ENCODE data around the gene KLHL8. TPM values are rescaled to one million over a fixed set of nuclear protein-coding genes. Genes with fewer than 3 reads are reported as not detected.

Gene KLHL8
- total RNA-seq, 1 experiment from 2014 or later, result 15.4 TPM

DNA sequence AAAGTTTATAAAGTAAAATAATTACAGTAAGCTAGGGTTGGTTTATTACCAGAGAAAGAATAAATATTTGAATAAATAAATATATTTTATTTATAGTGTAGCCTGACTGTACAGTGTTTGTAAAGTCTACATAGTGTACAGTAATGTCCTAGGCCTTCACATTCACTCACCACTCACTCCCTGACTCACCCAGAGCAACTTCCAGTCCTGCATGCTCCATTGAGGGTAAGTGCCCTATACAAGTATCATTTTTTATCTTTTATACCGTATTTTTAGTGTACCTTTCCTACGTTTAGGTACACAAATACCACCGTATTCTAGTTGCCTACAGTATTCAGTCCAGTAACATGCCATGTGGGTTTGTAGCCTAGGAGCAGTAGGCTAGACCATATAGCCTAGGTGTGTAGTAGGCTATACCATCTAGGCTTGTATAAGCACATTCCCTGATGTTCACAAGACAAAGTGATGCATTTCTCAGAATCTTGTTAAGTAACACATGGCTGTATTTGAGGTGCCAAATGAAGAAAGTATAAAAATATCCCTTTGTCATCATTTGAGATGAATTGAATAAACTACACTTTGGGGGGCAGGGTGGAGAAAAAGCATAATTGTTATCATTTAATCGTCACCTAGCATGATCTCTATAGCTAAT is 14.7 kb upstream of the KLHL8 start:
- H3K36me3 ChIP-seq (ENCODE audit: insufficient read depth, low read length, poor library complexity, severe bottlenecking), result no peaks in the 10 kb centered on the region
- POLR2A ChIA-PET (ENCODE audit: low non-redundant PET), result no interaction called here
- CTCF ChIA-PET, result interaction anchor here (0.6 to 0.7 kb wide), 2 partner anchors 85 to 1976 kb away, joined by 3 to 12 read pairs; no protein-coding TSS in a partner anchor
- H3K4me3 ChIP-seq (ENCODE audit: low read depth, low read length, poor library complexity, severe bottlenecking), result peak overlapping the region; percentile 38
- H3K27me3 ChIP-seq (replicated peaks; ENCODE audit: insufficient read depth, low read depth, low read length, poor library complexity), result no peaks in the 10 kb centered on the region
- H3K9me3 ChIP-seq (ENCODE audit: low read depth, low read length, poor library complexity, severe bottlenecking), result no peaks in the 10 kb centered on the region
- no peak overlapping the region for H3K27ac ChIP-seq (ENCODE audit: low read depth, low read length, poor library complexity, severe bottlenecking)
- intact Hi-C loops (cut with micrococcal nuclease; ENCODE audit: unreplicated experiment), result loop anchor here (5.0 to 10.0 kb wide), 2 partner anchors 313 to 740 kb away; no protein-coding TSS in a partner anchor
- no peaks in the 10 kb centered on the region for H3K4me1 ChIP-seq (ENCODE audit: insufficient read depth, low read length, poor library complexity, severe bottlenecking)
- TF ChIP-seq EZH2 (IDR thresholded peaks at IDR 0.05; ENCODE audit: borderline replicate concordance, low read depth, low read length, poor library complexity, severe bottlenecking), result no peak
- TF ChIP-seq, protein P1, sequence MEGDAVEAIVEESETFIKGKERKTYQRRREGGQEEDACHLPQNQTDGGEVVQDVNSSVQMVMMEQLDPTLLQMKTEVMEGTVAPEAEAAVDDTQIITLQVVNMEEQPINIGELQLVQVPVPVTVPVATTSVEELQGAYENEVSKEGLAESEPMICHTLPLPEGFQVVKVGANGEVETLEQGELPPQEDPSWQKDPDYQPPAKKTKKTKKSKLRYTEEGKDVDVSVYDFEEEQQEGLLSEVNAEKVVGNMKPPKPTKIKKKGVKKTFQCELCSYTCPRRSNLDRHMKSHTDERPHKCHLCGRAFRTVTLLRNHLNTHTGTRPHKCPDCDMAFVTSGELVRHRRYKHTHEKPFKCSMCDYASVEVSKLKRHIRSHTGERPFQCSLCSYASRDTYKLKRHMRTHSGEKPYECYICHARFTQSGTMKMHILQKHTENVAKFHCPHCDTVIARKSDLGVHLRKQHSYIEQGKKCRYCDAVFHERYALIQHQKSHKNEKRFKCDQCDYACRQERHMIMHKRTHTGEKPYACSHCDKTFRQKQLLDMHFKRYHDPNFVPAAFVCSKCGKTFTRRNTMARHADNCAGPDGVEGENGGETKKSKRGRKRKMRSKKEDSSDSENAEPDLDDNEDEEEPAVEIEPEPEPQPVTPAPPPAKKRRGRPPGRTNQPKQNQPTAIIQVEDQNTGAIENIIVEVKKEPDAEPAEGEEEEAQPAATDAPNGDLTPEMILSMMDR (conservative IDR thresholded peaks at IDR 0.05; ENCODE audit: low read depth, low read length), result no peak
- BruUV-seq (replicated peaks), result no TSS peak
- DNase-seq (ENCODE audit: low spot score), result no peak

DNA sequence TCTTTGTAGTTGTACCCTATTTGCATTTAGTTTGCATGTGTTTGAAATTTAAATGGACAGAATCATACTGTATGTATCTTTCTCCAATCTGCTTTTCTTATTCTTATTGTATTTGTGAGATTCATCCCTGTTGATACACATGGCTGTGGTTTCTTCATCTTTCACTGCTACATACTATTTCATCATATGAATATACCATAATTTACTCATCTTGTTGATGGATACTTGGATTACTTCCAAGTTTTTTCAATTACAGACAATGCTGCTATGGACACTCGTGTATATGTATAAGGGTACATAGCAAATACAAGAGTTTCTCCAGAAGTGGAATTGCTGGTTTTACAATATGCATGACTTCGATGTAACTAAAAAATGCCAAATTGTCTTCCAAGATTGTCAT is 11.8 kb upstream of the KLHL8 start:
- Histone ChIP-seq H3K9me3 (ENCODE audit: low read depth, low read length, poor library complexity, severe bottlenecking) (no peaks in the 10 kb centered on the region), H3K4me3 (ENCODE audit: low read depth, low read length, poor library complexity, severe bottlenecking) (no peak overlapping the region), H3K4me1 (ENCODE audit: insufficient read depth, low read length, poor library complexity, severe bottlenecking) (no peaks in the 10 kb centered on the region), H3K27ac (ENCODE audit: low read depth, low read length, poor library complexity, severe bottlenecking) (no peak overlapping the region), H3K36me3 (ENCODE audit: insufficient read depth, low read length, poor library complexity, severe bottlenecking) (no peaks in the 10 kb centered on the region), H3K27me3 (replicated peaks; ENCODE audit: insufficient read depth, low read depth, low read length, poor library complexity) (no peaks in the 10 kb centered on the region)
- ChIA-PET CTCF (no interaction called here), POLR2A (ENCODE audit: low non-redundant PET) (no interaction called here)
- TF ChIP-seq, protein P1 (conservative IDR thresholded peaks at IDR 0.05; ENCODE audit: low read depth, low read length), result no peak
- TF ChIP-seq EZH2 (IDR thresholded peaks at IDR 0.05; ENCODE audit: borderline replicate concordance, low read depth, low read length, poor library complexity, severe bottlenecking), result no peak
- intact Hi-C loops (cut with micrococcal nuclease; ENCODE audit: unreplicated experiment), result loop anchor here (5.0 to 10.0 kb wide), 2 partner anchors 335 to 737 kb away; no protein-coding TSS in a partner anchor
- no TSS peak for BruUV-seq (replicated peaks)
- no peak for DNase-seq (ENCODE audit: low spot score)

DNA sequence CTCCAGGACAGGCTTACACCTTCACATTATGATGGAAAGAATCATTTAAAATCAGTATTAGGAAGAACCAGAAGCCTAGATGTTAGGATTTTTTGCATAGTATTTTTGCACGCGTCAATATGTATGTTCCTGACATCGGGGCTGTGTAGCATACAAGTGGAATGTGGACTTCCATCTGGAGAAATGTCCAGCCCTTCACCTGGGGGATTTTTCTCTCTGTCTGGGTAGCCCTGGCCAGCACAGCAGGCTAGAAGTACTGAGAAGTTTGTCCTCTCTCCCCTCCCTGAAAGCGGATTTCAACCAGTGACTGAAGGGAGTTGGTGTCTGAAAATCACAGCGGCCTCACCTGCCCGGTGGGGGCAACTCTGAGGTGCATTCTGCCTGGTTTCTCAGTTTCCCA is 10.4 kb upstream of the KLHL8 start:
- Histone ChIP-seq H3K27ac (ENCODE audit: low read depth, low read length, poor library complexity, severe bottlenecking) (no peak overlapping the region), H3K36me3 (ENCODE audit: insufficient read depth, low read length, poor library complexity, severe bottlenecking) (no peaks in the 10 kb centered on the region), H3K4me1 (ENCODE audit: insufficient read depth, low read length, poor library complexity, severe bottlenecking) (no peaks in the 10 kb centered on the region), H3K9me3 (ENCODE audit: low read depth, low read length, poor library complexity, severe bottlenecking) (no peaks in the 10 kb centered on the region), H3K27me3 (replicated peaks; ENCODE audit: insufficient read depth, low read depth, low read length, poor library complexity) (no peaks in the 10 kb centered on the region), H3K4me3 (ENCODE audit: low read depth, low read length, poor library complexity, severe bottlenecking) (no peak overlapping the region)
- POLR2A ChIA-PET (ENCODE audit: low non-redundant PET), result no interaction called here
- BruUV-seq (replicated peaks), result no TSS peak
- CTCF ChIA-PET, result no interaction called here
- no peak for DNase-seq (ENCODE audit: low spot score)
- no peak for TF ChIP-seq EZH2 (IDR thresholded peaks at IDR 0.05; ENCODE audit: borderline replicate concordance, low read depth, low read length, poor library complexity, severe bottlenecking)
- TF ChIP-seq, protein P1 (conservative IDR thresholded peaks at IDR 0.05; ENCODE audit: low read depth, low read length), result no peak
- intact Hi-C loops (cut with micrococcal nuclease; ENCODE audit: unreplicated experiment), result loop anchor here (5.0 to 10.0 kb wide), 2 partner anchors 334 to 736 kb away; no protein-coding TSS in a partner anchor
